ENCODE measurements around the gene FAM50B.

The FAM50B gene

DNA sequence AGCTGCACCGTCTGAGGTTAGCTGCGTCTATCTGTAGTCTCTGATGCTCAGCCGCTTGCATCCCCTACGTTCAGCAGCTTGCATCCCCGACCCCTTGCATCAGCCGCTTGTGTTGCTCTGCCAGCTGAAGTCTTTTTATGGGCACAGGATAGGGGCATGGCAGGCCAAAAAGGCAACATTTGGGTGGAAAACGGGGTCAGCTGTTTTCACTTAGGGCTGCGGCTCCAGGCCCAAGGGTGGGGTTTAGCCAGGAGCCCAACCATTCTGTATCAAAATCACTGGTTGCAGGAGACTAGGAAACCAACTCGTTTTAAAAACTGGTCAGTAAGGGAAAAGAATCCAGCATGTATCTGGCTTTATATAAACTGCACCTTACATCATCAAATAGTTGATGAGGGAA, 49.9 kb downstream of the FAM50B start:
- no peak for DNase-seq

DNA sequence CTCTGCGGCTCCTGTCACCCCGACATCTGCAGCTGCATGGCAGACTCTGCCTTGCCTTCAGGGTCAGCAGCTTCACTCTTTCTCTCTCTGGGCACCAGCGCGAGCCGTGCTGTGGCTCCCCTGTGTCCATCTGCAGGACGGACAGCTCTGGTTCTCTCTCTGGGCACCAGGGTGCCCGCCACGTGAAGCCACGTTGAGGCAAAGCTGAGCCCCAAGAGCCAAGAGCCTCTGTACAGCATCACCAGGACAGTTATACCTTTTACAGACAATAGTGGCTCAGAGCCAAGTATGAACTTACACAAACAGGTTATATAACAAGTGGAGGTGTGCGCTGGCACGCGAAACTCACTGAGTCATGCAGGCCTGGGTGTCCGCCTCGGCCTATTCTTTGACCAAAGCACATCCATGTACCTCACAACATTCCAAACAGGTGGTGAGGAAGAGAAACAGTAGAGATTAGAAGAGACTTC, 50.8 kb downstream of the FAM50B start:
- DNase-seq, result no peak
